Measurements from ENCODE around the gene RACGAP1. TPM values are rescaled to one million over a fixed set of nuclear protein-coding genes. Genes with fewer than 3 reads are reported as not detected.
A peak's percentile ranks its signal among the peaks of the same experiment; 100 is the strongest.
"Not testable (repeated sequence)": the region's sequence is repeated elsewhere in the genome, so short reads cannot be mapped to it uniquely, and the experiment has no call there.

The RACGAP1 gene
- total RNA-seq, 2 donors from 2014 or later, result 132 to 145 TPM

GRCh38 chr12:50049254-50050118 lies 24.2 kb upstream of the RACGAP1 start:
- no peak overlapping the region for H3K27ac Mint-ChIP-seq
- no peak for ATAC-seq (replicated peaks)
- H3K27me3 Mint-ChIP-seq, result peaks cover 36% of the 10 kb centered on the region
- no peaks in the 10 kb centered on the region for H3K36me3 Mint-ChIP-seq (ENCODE audit: low read depth)
- no peaks in the 10 kb centered on the region for H3K4me1 Mint-ChIP-seq
- no peaks in the 10 kb centered on the region for H3K9me3 Mint-ChIP-seq
- H3K4me3 Mint-ChIP-seq, result no peak overlapping the region

GRCh38 chr12:50047693-50048250 lies 22.5 kb upstream of the RACGAP1 start:
- no peaks in the 10 kb centered on the region for H3K9me3 Mint-ChIP-seq
- no peak for ATAC-seq (replicated peaks)
- no peak overlapping the region for H3K27ac Mint-ChIP-seq
- H3K36me3 Mint-ChIP-seq (ENCODE audit: low read depth), result no peaks in the 10 kb centered on the region
- no peak overlapping the region for H3K4me3 Mint-ChIP-seq
- H3K4me1 Mint-ChIP-seq, result peaks cover under 1% of the 10 kb centered on the region
- H3K27me3 Mint-ChIP-seq, result peaks cover 26% of the 10 kb centered on the region

- H3K36me3 Mint-ChIP-seq (ENCODE audit: low read depth), result no peaks in the 10 kb centered on the region
- H3K4me1 Mint-ChIP-seq, result peaks cover 6% of the 10 kb centered on the region
- no peaks in the 10 kb centered on the region for H3K27me3 Mint-ChIP-seq
- peak overlapping the region; percentile 19 for H3K4me3 Mint-ChIP-seq
- peak; percentile 55 for ATAC-seq (replicated peaks)
- H3K27ac Mint-ChIP-seq, result no peak overlapping the region
- H3K9me3 Mint-ChIP-seq, result no peaks in the 10 kb centered on the region
These were observed 18.6 kb upstream of the RACGAP1 start for GRCh38 chr12:50043854-50044253.

- Mint-ChIP-seq H3K4me3 (peak overlapping the region; percentile 19), H3K27me3 (no peaks in the 10 kb centered on the region), H3K36me3 (ENCODE audit: low read depth) (no peaks in the 10 kb centered on the region), H3K27ac (no peak overlapping the region), H3K9me3 (no peaks in the 10 kb centered on the region), H3K4me1 (peaks cover 6% of the 10 kb centered on the region)
- peak; percentile 62 for ATAC-seq (replicated peaks)
These were observed 18.0 kb upstream of the RACGAP1 start for GRCh38 chr12:50043308-50043707.

GRCh38 chr12:50042693-50043092 lies 17.4 kb upstream of the RACGAP1 start:
- no peak overlapping the region for H3K4me3 Mint-ChIP-seq
- H3K9me3 Mint-ChIP-seq, result no peaks in the 10 kb centered on the region
- ATAC-seq (replicated peaks), result peak; percentile 74
- H3K27me3 Mint-ChIP-seq, result no peaks in the 10 kb centered on the region
- H3K27ac Mint-ChIP-seq, result no peak overlapping the region
- H3K36me3 Mint-ChIP-seq (ENCODE audit: low read depth), result no peaks in the 10 kb centered on the region
- peaks cover 6% of the 10 kb centered on the region for H3K4me1 Mint-ChIP-seq

GRCh38 chr12:50041962-50042361 lies 16.7 kb upstream of the RACGAP1 start:
- H3K4me1 Mint-ChIP-seq, result peaks cover 6% of the 10 kb centered on the region
- H3K36me3 Mint-ChIP-seq (ENCODE audit: low read depth), result no peaks in the 10 kb centered on the region
- no peak overlapping the region for H3K27ac Mint-ChIP-seq
- no peaks in the 10 kb centered on the region for H3K27me3 Mint-ChIP-seq
- ATAC-seq (replicated peaks), result no peak
- no peaks in the 10 kb centered on the region for H3K9me3 Mint-ChIP-seq
- H3K4me3 Mint-ChIP-seq, result no peak overlapping the region

- ATAC-seq (replicated peaks), result no peak
- H3K4me1 Mint-ChIP-seq, result peaks cover 6% of the 10 kb centered on the region
- no peak overlapping the region for H3K27ac Mint-ChIP-seq
- no peak overlapping the region for H3K4me3 Mint-ChIP-seq
- no peaks in the 10 kb centered on the region for H3K36me3 Mint-ChIP-seq (ENCODE audit: low read depth)
- no peaks in the 10 kb centered on the region for H3K9me3 Mint-ChIP-seq
- H3K27me3 Mint-ChIP-seq, result no peaks in the 10 kb centered on the region
These were observed 16.0 kb upstream of the RACGAP1 start for GRCh38 chr12:50041062-50041860.

GRCh38 chr12:50040657-50041056 lies 15.4 kb upstream of the RACGAP1 start:
- no peaks in the 10 kb centered on the region for H3K9me3 Mint-ChIP-seq
- peaks cover 6% of the 10 kb centered on the region for H3K4me1 Mint-ChIP-seq
- H3K36me3 Mint-ChIP-seq (ENCODE audit: low read depth), result no peaks in the 10 kb centered on the region
- no peaks in the 10 kb centered on the region for H3K27me3 Mint-ChIP-seq
- no peak for ATAC-seq (replicated peaks)
- H3K4me3 Mint-ChIP-seq, result no peak overlapping the region
- no peak overlapping the region for H3K27ac Mint-ChIP-seq

GRCh38 chr12:50039151-50039835 lies 14.0 kb upstream of the RACGAP1 start:
- Mint-ChIP-seq H3K27me3 (no peaks in the 10 kb centered on the region), H3K4me3 (no peak overlapping the region), H3K9me3 (no peaks in the 10 kb centered on the region), H3K36me3 (ENCODE audit: low read depth) (no peaks in the 10 kb centered on the region), H3K4me1 (peaks cover 6% of the 10 kb centered on the region), H3K27ac (no peak overlapping the region)
- ATAC-seq (replicated peaks), result peak; percentile 65

- Mint-ChIP-seq H3K27ac (no peak overlapping the region), H3K9me3 (no peaks in the 10 kb centered on the region), H3K4me3 (no peak overlapping the region), H3K27me3 (no peaks in the 10 kb centered on the region), H3K36me3 (ENCODE audit: low read depth) (no peaks in the 10 kb centered on the region), H3K4me1 (peaks cover 6% of the 10 kb centered on the region)
- ATAC-seq (replicated peaks), result no peak
These were observed 13.0 kb upstream of the RACGAP1 start for GRCh38 chr12:50038336-50038735.

- no peak overlapping the region for H3K4me3 Mint-ChIP-seq
These were observed 7.7 kb upstream of the RACGAP1 start for GRCh38 chr12:50032854-50033581.

GRCh38 chr12:50032515-50032853 lies 7.2 kb upstream of the RACGAP1 start:
- H3K36me3 Mint-ChIP-seq (ENCODE audit: low read depth), result no peaks in the 10 kb centered on the region
- H3K27me3 Mint-ChIP-seq, result peaks cover 6% of the 10 kb centered on the region
- no peak for ATAC-seq (replicated peaks)
- no peaks in the 10 kb centered on the region for H3K9me3 Mint-ChIP-seq
- no peaks in the 10 kb centered on the region for H3K4me1 Mint-ChIP-seq
- H3K27ac Mint-ChIP-seq, result no peak overlapping the region
- H3K4me3 Mint-ChIP-seq, result no peak overlapping the region

More at GRCh38 chr12:50032854-50033581, 7.7 kb upstream of the RACGAP1 start:
- Mint-ChIP-seq H3K9me3 (no peaks in the 10 kb centered on the region), H3K27ac (no peak overlapping the region), H3K27me3 (peaks cover 6% of the 10 kb centered on the region), H3K36me3 (ENCODE audit: low read depth) (no peaks in the 10 kb centered on the region), H3K4me1 (no peaks in the 10 kb centered on the region)
- ATAC-seq (replicated peaks), result no peak

- H3K4me1 Mint-ChIP-seq, H3K4me3 Mint-ChIP-seq: not testable (repeated sequence)
These were observed 5.2 kb upstream of the RACGAP1 start for GRCh38 chr12:50030449-50030848.

GRCh38 chr12:50026691-50027090 lies 1.4 kb upstream of the RACGAP1 start:
- H3K27me3 Mint-ChIP-seq, result peaks cover 3% of the 10 kb centered on the region
- peak overlapping the region; percentile 85 for H3K4me3 Mint-ChIP-seq
- no peak for ATAC-seq (replicated peaks)
- H3K36me3 Mint-ChIP-seq (ENCODE audit: low read depth), result peaks cover 28% of the 10 kb centered on the region
- H3K4me1 Mint-ChIP-seq, result peaks cover 11% of the 10 kb centered on the region
- H3K9me3 Mint-ChIP-seq, result peaks cover 3% of the 10 kb centered on the region
- H3K27ac Mint-ChIP-seq, result no peak overlapping the region

More at GRCh38 chr12:50030449-50030848, 5.2 kb upstream of the RACGAP1 start:
- H3K27me3 Mint-ChIP-seq; ATAC-seq (replicated peaks); H3K36me3 Mint-ChIP-seq (ENCODE audit: low read depth); H3K27ac Mint-ChIP-seq; H3K9me3 Mint-ChIP-seq: not testable (repeated sequence)

All from activated T-helper 17 cell treated with anti-CD3 and anti-CD28 coated beads, Interleukin-2, amount 50 U/mL, for 72 hours (primary cell).